MCF 10A (cell line): ENCODE measurements around the gene PLOD2. TPM values are rescaled to one million over a fixed set of nuclear protein-coding genes. Genes with fewer than 3 reads are reported as not detected.

Source experiments
- BruUV-seq: library from RNA; stranded (reverse); fragments of 400-500 nt; replicated peaks from 2 replicates; lab custom pipeline; 2021; lab: Mats Ljungman, UMichigan
- CTCF ChIA-PET: fragments of 300-600 bp; sonication (Branson Sonifier 250); formaldehyde crosslinking; extraction: SDS; loops from one replicate; lab custom pipeline; 2021; ENCODE audit warnings: antibody characterized with exemption, inconsistent platforms; lab: Yijun Ruan, JAX
- POLR2A ChIA-PET: fragments of 300-600, 350-650 bp; sonication (Branson Sonifier 250); formaldehyde crosslinking; extraction: SDS; loops from one replicate; lab custom pipeline; 2020; ENCODE audit warnings: antibody characterized with exemption, inconsistent platforms; lab: Yijun Ruan, JAX
- DNase-seq: peaks from one replicate; pipeline ENCODE4 v3.0.0-alpha.2; 2018; ENCODE audit not compliant: unreplicated experiment
- H3K27ac Mint-ChIP-seq: one replicate; pipeline ENCODE4 v1.8.0; 2022; ENCODE audit warnings: mild to moderate bottlenecking, low read depth, mixed read lengths; ENCODE audit not compliant: unreplicated experiment
- H3K27me3 Mint-ChIP-seq: one replicate; pipeline ENCODE4 v1.8.0; 2022; ENCODE audit warnings: mixed read lengths; ENCODE audit not compliant: insufficient read depth, unreplicated experiment
- H3K36me3 Mint-ChIP-seq: one replicate; pipeline ENCODE4 v1.8.0; 2022; ENCODE audit warnings: mild to moderate bottlenecking, moderate library complexity, mixed read lengths; ENCODE audit not compliant: insufficient read depth, unreplicated experiment
- H3K4me1 Mint-ChIP-seq: one replicate; pipeline ENCODE4 v1.8.0; 2022; ENCODE audit warnings: mixed read lengths; ENCODE audit not compliant: insufficient read depth, unreplicated experiment
- H3K4me3 Mint-ChIP-seq: one replicate; pipeline ENCODE4 v1.8.0; 2022; ENCODE audit warnings: mild to moderate bottlenecking, moderate library complexity, mixed read lengths; ENCODE audit not compliant: unreplicated experiment
- H3K9me3 Mint-ChIP-seq: one replicate; pipeline ENCODE4 v1.8.0; 2022; ENCODE audit warnings: mixed read lengths; ENCODE audit not compliant: unreplicated experiment
- intact Hi-C: fragments of 100-400 bp; cut with micrococcal nuclease; formaldehyde crosslinking; loops from 2 replicates; pipeline ENCODE4 v1.14.1; 2022
- total RNA-seq: library from RNA; stranded (reverse); gene quantifications from 2 replicates; pipeline ENCODE4 v1.2.3, GENCODE V29; 2022
- TF ChIP-seq, protein P1 (sequence below): fragments of 200-600 bp; IDR thresholded peaks from one replicate; pipeline ENCODE4 v1.8.0; 2022; ENCODE audit warnings: antibody characterized with exemption, mild to moderate bottlenecking; ENCODE audit not compliant: unreplicated experiment

Gene PLOD2
- total RNA-seq, 1 experiment from 2014 or later, result 149 TPM

DNA sequence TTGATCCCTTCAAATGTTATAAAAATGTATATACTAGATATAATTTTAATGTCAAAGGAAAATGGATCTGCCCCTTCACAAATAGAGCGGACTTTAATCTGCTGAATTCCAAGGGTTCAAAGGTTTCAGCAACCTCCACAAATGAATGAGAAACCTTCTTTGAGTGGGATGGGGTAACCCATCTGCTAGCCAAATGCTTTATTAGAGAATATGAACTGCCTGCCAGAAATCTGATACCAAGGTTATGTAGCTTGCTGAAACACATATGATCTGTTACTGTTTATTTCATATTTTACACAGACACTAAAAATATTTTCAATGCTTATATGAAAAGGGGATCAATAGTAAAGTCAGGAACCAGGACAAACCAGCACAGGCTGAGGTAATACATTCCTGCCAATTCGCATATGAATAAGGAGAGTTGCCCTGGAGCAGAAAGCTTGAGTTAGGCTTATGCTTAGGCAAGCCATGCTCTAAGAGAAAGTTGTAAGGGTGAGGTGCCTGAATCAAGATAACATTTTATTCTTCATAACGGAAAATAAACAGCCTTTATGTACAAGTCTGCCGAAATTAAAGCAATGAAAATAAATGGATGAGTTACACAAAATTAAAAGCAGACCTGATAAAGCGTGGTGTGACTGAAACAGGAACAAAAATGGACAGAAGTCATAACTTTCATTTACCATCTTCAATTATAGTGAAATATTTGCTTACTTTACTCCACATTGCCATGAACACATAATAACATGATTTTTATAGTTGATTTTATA lies 26.5 kb downstream of the PLOD2 start:
- Mint-ChIP-seq H3K27ac (no peak overlapping the region), H3K4me1 (peaks cover 36% of the 10 kb centered on the region), H3K36me3 (peaks cover 9% of the 10 kb centered on the region), H3K27me3 (no peaks in the 10 kb centered on the region), H3K9me3 (no peaks in the 10 kb centered on the region), H3K4me3 (no peak overlapping the region)
- DNase-seq, result peak; percentile 49
- intact Hi-C loops, result no loop called here
- CTCF ChIA-PET, result interaction anchor here (0.6 to 1.1 kb wide), 5 partner anchors 8 to 69 kb away, joined by 3 to 4 read pairs (median 3); no protein-coding TSS in a partner anchor
- TF ChIP-seq, protein P1, sequence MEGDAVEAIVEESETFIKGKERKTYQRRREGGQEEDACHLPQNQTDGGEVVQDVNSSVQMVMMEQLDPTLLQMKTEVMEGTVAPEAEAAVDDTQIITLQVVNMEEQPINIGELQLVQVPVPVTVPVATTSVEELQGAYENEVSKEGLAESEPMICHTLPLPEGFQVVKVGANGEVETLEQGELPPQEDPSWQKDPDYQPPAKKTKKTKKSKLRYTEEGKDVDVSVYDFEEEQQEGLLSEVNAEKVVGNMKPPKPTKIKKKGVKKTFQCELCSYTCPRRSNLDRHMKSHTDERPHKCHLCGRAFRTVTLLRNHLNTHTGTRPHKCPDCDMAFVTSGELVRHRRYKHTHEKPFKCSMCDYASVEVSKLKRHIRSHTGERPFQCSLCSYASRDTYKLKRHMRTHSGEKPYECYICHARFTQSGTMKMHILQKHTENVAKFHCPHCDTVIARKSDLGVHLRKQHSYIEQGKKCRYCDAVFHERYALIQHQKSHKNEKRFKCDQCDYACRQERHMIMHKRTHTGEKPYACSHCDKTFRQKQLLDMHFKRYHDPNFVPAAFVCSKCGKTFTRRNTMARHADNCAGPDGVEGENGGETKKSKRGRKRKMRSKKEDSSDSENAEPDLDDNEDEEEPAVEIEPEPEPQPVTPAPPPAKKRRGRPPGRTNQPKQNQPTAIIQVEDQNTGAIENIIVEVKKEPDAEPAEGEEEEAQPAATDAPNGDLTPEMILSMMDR, result no peak
- POLR2A ChIA-PET, result interaction anchor here (0.6 to 2.3 kb wide), 8 partner anchors 8 to 199 kb away, joined by 3 to 16 read pairs (median 4); partner anchors contain the start of gene PLOD2
- no TSS peak for BruUV-seq

DNA sequence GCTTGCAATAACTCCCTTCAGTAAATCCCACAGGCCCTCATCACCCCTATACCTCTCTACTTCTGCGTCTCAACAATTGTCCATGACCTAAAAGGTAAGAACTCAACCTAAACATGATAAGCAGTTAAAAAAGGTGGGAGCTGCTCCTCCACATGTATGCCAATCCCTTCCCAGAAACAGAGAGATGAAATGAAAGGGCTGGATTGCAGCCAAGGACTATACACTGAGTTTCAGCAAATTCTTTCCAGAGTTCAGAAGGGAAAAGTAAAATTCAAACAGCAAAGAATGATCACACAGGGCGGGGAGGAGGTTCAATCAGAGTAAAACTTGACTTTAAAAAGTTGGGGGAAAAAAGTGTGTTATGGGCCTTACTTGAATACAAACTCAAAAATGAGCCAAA lies 27.5 kb downstream of the PLOD2 start:
- peak; percentile 53 for DNase-seq
- CTCF ChIA-PET, result interaction anchor here (0.8 to 1.2 kb wide), 4 partner anchors 9 to 37 kb away, joined by 3 to 4 read pairs (median 3); no protein-coding TSS in a partner anchor
- H3K27ac Mint-ChIP-seq, result peak overlapping the region; percentile 36
- no TSS peak for BruUV-seq
- intact Hi-C loops, result no loop called here
- peaks cover 9% of the 10 kb centered on the region for H3K36me3 Mint-ChIP-seq
- POLR2A ChIA-PET, result interaction anchor here (1.0 to 2.3 kb wide), 8 partner anchors 9 to 410 kb away, joined by 3 to 16 read pairs (median 4); partner anchors contain the start of gene PLOD2
- H3K9me3 Mint-ChIP-seq, result no peaks in the 10 kb centered on the region
- TF ChIP-seq, protein P1, result no peak
- no peaks in the 10 kb centered on the region for H3K27me3 Mint-ChIP-seq
- H3K4me3 Mint-ChIP-seq, result no peak overlapping the region
- peaks cover 43% of the 10 kb centered on the region for H3K4me1 Mint-ChIP-seq

DNA sequence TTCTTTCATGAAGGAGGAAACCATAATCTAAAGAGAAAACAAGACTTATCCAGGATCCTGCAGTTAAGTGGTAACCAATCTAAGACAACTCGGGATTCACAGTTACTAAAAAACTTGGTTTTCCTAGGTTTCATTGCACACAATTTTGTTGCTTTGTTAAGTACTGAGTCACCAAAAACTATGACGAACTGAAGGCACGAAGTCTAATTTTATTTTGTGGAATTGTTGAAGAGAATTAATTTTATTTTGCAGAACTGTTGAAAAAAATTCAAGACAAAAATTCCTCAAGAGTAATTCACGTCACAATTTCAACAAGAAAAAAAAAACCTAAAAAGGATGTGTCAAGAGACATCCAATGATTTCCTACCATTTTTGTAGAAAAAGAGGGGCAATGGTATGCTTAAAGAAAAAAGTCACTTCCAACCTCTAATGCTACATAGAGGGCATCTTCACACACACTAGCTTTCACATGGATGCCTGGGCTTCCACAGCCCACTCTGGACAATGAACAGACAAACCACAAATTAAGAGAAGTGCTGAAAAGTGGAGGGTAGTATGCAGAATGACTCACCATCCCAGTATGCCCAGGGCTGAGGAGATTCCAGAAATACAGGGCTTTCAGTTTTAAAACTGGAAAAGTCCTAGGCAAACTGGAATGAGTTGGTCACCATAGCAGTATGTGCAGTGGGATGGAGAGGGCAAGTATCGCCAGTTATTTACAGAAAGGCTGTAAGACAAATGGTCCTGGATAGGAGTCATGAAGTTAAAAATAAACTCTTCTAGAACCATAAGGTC lies 29.2 kb downstream of the PLOD2 start:
- H3K27ac Mint-ChIP-seq, result peak overlapping the region; percentile 35
- TF ChIP-seq, protein P1, result no peak
- DNase-seq, result peak; percentile 52
- intact Hi-C loops, result no loop called here
- H3K9me3 Mint-ChIP-seq, result no peaks in the 10 kb centered on the region
- H3K27me3 Mint-ChIP-seq, result no peaks in the 10 kb centered on the region
- peak overlapping the region; percentile 5 for H3K4me3 Mint-ChIP-seq
- peaks cover 6% of the 10 kb centered on the region for H3K36me3 Mint-ChIP-seq
- ChIA-PET POLR2A (interaction anchor here (0.7 kb wide), 1 partner anchor 29 kb away, joined by 3 read pairs; the partner anchor contains the start of gene PLOD2), CTCF (no interaction called here)
- H3K4me1 Mint-ChIP-seq, result peaks cover 43% of the 10 kb centered on the region
- no TSS peak for BruUV-seq
